GM12878 (cell line): ENCODE measurements around the gene DAZAP1. TPM values are rescaled to one million over a fixed set of nuclear protein-coding genes. Genes with fewer than 3 reads are reported as not detected.
A peak's percentile ranks its signal among the peaks of the same experiment; 100 is the strongest.

Source experiments
- BRCA1 ChIP-seq: IDR thresholded peaks from 2 replicates; pipeline ENCODE4 v1.6.1; 2011; ENCODE audit warnings: low read depth, low read length, improper control_type of control experiment
- CBX5 ChIP-seq: sonication (generic); IDR thresholded peaks from 2 replicates; pipeline ENCODE4 v1.6.1; 2016; ENCODE audit warnings: low read depth, moderate library complexity, mild to moderate bottlenecking, inconsistent platforms
- EZH2 ChIP-seq: IDR thresholded peaks from 2 replicates; pipeline ENCODE4 v1.6.1; 2012; ENCODE audit warnings: low read depth, mild to moderate bottlenecking, control low read depth, inconsistent platforms, low read length, borderline replicate concordance; ENCODE audit not compliant: control insufficient read depth
- IKZF1 ChIP-seq: fragments of 450-650 bp; conservative IDR thresholded peaks from 2 replicates; pipeline ENCODE4 v1.6.1; 2017; ENCODE audit warnings: antibody characterized with exemption, mild to moderate bottlenecking
- MEF2B ChIP-seq: fragments of 450-650 bp; IDR thresholded peaks from 2 replicates; pipeline ENCODE4 v1.6.1; 2018; ENCODE audit warnings: mild to moderate bottlenecking, moderate library complexity; ENCODE audit not compliant: partially characterized antibody, poor library complexity, severe bottlenecking
- NBN ChIP-seq: fragments of 450-650 bp; IDR thresholded peaks from 2 replicates; pipeline ENCODE4 v1.6.1; 2016
- PAX5 ChIP-seq: IDR thresholded peaks from 2 replicates; pipeline ENCODE4 v1.6.1; 2011; ENCODE audit warnings: low read depth, low read length, borderline replicate concordance
- RB1 ChIP-seq: fragments of 450-650 bp; formaldehyde crosslinking; IDR thresholded peaks from 2 replicates; pipeline ENCODE4 v1.6.1; 2017; ENCODE audit warnings: mild to moderate bottlenecking, borderline replicate concordance
- SREBF2 ChIP-seq: IDR thresholded peaks from 2 replicates; pipeline ENCODE4 v1.6.1; 2012; ENCODE audit warnings: mild to moderate bottlenecking, low read length
- SUZ12 ChIP-seq: fragments of 200-600 bp; sonication (generic); IDR thresholded peaks from one replicate; pipeline ENCODE4 v1.6.1; 2018; ENCODE audit warnings: antibody characterized with exemption, mild to moderate bottlenecking; ENCODE audit not compliant: unreplicated experiment
- YBX1 ChIP-seq: fragments of 450-650 bp; IDR thresholded peaks from 2 replicates; pipeline ENCODE4 v1.6.1; 2016; ENCODE audit warnings: antibody characterized with exemption
- ZNF207 ChIP-seq: fragments of 450-650 bp; IDR thresholded peaks from 2 replicates; pipeline ENCODE4 v1.6.1; 2014; ENCODE audit warnings: antibody characterized with exemption, mild to moderate bottlenecking, borderline replicate concordance
- polyA plus RNA-seq, 11 experiments: library from polyadenylated mRNA; depleted of rRNA in 4 of 11; unstranded in 6 of 11; stranded (reverse) in 5 of 11; fragments of >200 nt; fragmentation: Nextera tagmentation in 4 of 11; fragmentation: Illumina TruSeq in 1 of 11; extraction: Ambion mirVana in 4 of 11; extraction: Trizol in 1 of 11; gene quantifications; 1 replicate in 1 of 11; 2 replicates in 10 of 11; pipeline versions ENCODE4 v1.2.1 to v1.2.3, GENCODE V29; 2011 to 2016; ENCODE audit warnings: inconsistent platforms in 2 of 11, missing spikeins in 2 of 11, low read depth in 1 of 11
- total RNA-seq, 4 experiments: library from RNA; depleted of rRNA in 3 of 4; stranded (reverse); fragments of >200 nt in 3 of 4; fragmentation: Illumina TruSeq in 1 of 4; extraction: Trizol in 1 of 4; gene quantifications; 2 replicates each; pipeline versions ENCODE4 v1.2.1 to v1.2.3, GENCODE V29; 2013 to 2021
- TF ChIP-seq, protein P1 (sequence below): fragments of 150-350 bp; IDR thresholded peaks from 2 replicates; pipeline ENCODE4 v1.6.1; 2016; ENCODE audit warnings: low read depth, low read length
- TF ChIP-seq, protein P2 (sequence below): IDR thresholded peaks from 2 replicates; pipeline ENCODE4 v1.6.1; 2012; ENCODE audit warnings: low read depth, low read length, improper control_type of control experiment
- TF ChIP-seq, protein P3 (sequence below): fragments of 450-650 bp; IDR thresholded peaks from 2 replicates; pipeline ENCODE4 v1.6.1; 2017; ENCODE audit warnings: mild to moderate bottlenecking
- TF ChIP-seq, protein P4 (sequence below): IDR thresholded peaks from 2 replicates; pipeline ENCODE4 v1.6.1; 2012; ENCODE audit warnings: low read depth, low read length, improper control_type of control experiment
- TF ChIP-seq, protein P5 (sequence below): IDR thresholded peaks from 2 replicates; pipeline ENCODE4 v1.6.1; 2011; ENCODE audit warnings: borderline replicate concordance, low read depth, mild to moderate bottlenecking, moderate library complexity, low read length; ENCODE audit not compliant: insufficient read depth, poor library complexity, severe bottlenecking

DAZAP1 gene
- total and polyA plus RNA-seq, 10 of the 15 experiments (the other 5 are each of a cell fraction or from before 2014, with no cell fraction given), result 9.9 to 240 (median 92.3) TPM

DNA sequence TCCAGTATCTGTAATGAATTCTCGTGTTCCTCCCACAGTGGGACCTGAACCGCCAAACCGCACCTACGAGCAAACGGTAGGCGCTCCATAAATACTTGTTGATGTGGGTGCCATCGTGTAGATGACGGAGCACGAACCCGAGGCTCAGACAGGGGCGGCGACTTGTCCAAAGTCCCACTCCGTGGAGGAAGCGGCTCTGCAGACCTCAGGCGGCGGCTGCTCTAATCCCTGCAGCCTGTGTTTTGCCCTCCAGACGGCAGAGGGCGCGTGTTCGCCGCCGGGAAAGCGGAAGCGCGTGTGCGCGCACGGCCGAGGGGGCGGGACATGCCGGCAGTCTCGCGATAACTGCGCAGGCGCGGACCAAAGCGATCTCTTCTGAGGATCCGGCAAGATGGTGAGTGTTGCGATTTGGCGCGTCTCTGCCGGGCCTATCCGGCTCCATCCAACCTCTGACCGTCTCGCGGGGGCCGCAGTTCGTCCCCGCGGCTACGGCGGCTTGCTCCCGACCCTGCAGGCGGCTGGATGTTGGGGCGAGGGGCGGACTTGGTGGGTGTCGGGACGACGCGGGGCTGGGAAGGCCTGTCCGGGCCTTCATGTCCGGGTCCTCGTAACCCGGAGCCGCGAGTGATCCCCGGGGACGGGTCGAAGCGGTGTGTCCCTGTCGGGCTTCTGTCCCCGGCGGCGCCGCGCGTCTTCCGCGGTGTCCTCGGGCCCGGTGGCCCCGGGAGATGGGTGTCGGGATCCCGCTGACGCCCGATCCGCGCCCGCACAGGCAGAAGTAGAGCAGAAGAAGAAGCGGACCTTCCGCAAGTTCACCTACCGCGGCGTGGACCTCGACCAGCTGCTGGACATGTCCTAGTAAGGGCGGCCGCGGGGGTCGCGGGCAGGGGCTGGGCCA is 30.9 kb downstream of the DAZAP1 start, which contains the start of gene RPS15 (continued):
- TF ChIP-seq, protein P1, sequence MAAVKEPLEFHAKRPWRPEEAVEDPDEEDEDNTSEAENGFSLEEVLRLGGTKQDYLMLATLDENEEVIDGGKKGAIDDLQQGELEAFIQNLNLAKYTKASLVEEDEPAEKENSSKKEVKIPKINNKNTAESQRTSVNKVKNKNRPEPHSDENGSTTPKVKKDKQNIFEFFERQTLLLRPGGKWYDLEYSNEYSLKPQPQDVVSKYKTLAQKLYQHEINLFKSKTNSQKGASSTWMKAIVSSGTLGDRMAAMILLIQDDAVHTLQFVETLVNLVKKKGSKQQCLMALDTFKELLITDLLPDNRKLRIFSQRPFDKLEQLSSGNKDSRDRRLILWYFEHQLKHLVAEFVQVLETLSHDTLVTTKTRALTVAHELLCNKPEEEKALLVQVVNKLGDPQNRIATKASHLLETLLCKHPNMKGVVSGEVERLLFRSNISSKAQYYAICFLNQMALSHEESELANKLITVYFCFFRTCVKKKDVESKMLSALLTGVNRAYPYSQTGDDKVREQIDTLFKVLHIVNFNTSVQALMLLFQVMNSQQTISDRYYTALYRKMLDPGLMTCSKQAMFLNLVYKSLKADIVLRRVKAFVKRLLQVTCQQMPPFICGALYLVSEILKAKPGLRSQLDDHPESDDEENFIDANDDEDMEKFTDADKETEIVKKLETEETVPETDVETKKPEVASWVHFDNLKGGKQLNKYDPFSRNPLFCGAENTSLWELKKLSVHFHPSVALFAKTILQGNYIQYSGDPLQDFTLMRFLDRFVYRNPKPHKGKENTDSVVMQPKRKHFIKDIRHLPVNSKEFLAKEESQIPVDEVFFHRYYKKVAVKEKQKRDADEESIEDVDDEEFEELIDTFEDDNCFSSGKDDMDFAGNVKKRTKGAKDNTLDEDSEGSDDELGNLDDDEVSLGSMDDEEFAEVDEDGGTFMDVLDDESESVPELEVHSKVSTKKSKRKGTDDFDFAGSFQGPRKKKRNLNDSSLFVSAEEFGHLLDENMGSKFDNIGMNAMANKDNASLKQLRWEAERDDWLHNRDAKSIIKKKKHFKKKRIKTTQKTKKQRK, result 0 out of 2 replicates have a peak, but pooled peaks have one; percentile 30
- TF ChIP-seq, protein P2, sequence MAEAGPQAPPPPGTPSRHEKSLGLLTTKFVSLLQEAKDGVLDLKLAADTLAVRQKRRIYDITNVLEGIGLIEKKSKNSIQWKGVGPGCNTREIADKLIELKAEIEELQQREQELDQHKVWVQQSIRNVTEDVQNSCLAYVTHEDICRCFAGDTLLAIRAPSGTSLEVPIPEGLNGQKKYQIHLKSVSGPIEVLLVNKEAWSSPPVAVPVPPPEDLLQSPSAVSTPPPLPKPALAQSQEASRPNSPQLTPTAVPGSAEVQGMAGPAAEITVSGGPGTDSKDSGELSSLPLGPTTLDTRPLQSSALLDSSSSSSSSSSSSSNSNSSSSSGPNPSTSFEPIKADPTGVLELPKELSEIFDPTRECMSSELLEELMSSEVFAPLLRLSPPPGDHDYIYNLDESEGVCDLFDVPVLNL, result peak; percentile 49; the same call in 1 of the 2 replicates
- peak; percentile 98 for TF ChIP-seq RB1
- TF ChIP-seq SREBF2, result no peak
- TF ChIP-seq, protein P3, sequence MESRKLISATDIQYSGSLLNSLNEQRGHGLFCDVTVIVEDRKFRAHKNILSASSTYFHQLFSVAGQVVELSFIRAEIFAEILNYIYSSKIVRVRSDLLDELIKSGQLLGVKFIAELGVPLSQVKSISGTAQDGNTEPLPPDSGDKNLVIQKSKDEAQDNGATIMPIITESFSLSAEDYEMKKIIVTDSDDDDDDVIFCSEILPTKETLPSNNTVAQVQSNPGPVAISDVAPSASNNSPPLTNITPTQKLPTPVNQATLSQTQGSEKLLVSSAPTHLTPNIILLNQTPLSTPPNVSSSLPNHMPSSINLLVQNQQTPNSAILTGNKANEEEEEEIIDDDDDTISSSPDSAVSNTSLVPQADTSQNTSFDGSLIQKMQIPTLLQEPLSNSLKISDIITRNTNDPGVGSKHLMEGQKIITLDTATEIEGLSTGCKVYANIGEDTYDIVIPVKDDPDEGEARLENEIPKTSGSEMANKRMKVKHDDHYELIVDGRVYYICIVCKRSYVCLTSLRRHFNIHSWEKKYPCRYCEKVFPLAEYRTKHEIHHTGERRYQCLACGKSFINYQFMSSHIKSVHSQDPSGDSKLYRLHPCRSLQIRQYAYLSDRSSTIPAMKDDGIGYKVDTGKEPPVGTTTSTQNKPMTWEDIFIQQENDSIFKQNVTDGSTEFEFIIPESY, result 0 out of 2 replicates have a peak, but pooled peaks have one; percentile 10
- peak; percentile 84 for TF ChIP-seq IKZF1
- TF ChIP-seq SUZ12, result no peak
- peak; percentile 62; the same call in 1 of the 2 replicates for TF ChIP-seq PAX5
- TF ChIP-seq ZNF207, result peak; percentile 90
- TF ChIP-seq EZH2, result no peak
- TF ChIP-seq, protein P4, sequence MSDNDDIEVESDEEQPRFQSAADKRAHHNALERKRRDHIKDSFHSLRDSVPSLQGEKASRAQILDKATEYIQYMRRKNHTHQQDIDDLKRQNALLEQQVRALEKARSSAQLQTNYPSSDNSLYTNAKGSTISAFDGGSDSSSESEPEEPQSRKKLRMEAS, result peak; percentile 82
- TF ChIP-seq, protein P5, sequence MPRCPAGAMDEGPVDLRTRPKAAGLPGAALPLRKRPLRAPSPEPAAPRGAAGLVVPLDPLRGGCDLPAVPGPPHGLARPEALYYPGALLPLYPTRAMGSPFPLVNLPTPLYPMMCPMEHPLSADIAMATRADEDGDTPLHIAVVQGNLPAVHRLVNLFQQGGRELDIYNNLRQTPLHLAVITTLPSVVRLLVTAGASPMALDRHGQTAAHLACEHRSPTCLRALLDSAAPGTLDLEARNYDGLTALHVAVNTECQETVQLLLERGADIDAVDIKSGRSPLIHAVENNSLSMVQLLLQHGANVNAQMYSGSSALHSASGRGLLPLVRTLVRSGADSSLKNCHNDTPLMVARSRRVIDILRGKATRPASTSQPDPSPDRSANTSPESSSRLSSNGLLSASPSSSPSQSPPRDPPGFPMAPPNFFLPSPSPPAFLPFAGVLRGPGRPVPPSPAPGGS, result peak; percentile 85
- TF ChIP-seq YBX1, result no peak
- TF ChIP-seq BRCA1, result peak; percentile 89
- TF ChIP-seq CBX5, result 0 out of 2 replicates have a peak, but pooled peaks have one; percentile 68
- no peak for TF ChIP-seq MEF2B
- TF ChIP-seq NBN, result peak; percentile 94
